ENCODE results near the gene GJA4. TPM values are rescaled to one million over a fixed set of nuclear protein-coding genes. Genes with fewer than 3 reads are reported as not detected.
A peak's percentile ranks its signal among the peaks of the same experiment; 100 is the strongest.

Gene GJA4
- total RNA-seq, 4 donors from 2014 or later: 11.0 to 22.7 (median 18.8) TPM

DNA sequence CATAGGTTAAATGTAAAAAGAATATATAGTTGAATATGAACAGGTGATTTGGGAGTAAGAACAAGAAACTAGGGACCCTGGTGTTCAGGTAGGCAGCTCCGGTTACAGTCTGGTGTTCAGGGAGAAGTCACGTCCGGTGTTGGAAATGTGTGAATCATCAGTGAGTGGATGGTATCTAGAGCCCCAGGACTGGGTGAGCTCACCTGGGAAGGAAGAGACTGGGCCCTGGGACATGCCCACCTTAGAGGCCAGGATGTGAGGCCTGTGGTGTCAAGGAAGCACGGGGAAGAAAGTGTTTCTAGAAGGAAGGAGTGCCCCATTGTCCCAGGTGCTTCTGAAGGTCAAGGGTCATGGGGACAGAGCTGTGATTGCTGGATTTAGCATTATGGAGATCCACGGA is 13.3 kb upstream of the GJA4 start:
- intact Hi-C loops (cut with DNase I): no loop called here
- 75 to 83% methylated on average over 5 of the region's 5 CpGs for WGBS, 2 donors
- peaks cover 3 to 15% of the 10 kb centered on the region in 2 donors for H3K4me1 ChIP-seq
- H3K36me3 ChIP-seq: no peaks in the 10 kb centered on the region
- H3K9me3 ChIP-seq: no peaks in the 10 kb centered on the region
- peaks cover 11% of the 10 kb centered on the region for H3K27me3 ChIP-seq
- H3K27ac ChIP-seq: no peak overlapping the region
- H3K4me3 ChIP-seq (replicated peaks in 1 of 3): no peak overlapping the region
- DNase-seq: no peak
- TF ChIP-seq, protein P1, sequence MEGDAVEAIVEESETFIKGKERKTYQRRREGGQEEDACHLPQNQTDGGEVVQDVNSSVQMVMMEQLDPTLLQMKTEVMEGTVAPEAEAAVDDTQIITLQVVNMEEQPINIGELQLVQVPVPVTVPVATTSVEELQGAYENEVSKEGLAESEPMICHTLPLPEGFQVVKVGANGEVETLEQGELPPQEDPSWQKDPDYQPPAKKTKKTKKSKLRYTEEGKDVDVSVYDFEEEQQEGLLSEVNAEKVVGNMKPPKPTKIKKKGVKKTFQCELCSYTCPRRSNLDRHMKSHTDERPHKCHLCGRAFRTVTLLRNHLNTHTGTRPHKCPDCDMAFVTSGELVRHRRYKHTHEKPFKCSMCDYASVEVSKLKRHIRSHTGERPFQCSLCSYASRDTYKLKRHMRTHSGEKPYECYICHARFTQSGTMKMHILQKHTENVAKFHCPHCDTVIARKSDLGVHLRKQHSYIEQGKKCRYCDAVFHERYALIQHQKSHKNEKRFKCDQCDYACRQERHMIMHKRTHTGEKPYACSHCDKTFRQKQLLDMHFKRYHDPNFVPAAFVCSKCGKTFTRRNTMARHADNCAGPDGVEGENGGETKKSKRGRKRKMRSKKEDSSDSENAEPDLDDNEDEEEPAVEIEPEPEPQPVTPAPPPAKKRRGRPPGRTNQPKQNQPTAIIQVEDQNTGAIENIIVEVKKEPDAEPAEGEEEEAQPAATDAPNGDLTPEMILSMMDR (IDR thresholded peaks at IDR 0.05): no peak
- no peak for TF ChIP-seq POLR2A (IDR thresholded peaks at IDR 0.05)

DNA sequence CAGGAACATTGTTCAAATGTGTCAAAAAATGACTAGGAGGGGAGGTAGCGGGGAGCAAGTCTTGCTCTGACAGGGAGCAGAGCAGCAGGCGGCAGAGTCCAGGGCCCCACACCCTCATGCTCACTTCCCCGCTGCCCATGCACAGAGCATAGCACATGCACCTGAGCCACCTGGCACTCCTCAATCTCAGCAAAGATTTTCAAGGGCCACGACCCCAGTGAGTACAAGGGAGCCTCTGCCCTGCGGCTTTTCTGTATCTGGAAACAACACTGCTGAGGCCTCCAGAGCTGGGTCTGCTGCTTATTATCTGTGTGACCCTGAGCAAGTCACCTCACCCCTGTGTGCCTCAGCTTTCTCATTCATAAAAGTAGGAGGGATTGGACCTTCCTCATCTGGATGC is 12.8 kb upstream of the GJA4 start:
- 81 to 93% methylated on average over 5 of the region's 5 CpGs for WGBS, 2 donors
- no peak for TF ChIP-seq POLR2A (IDR thresholded peaks at IDR 0.05)
- TF ChIP-seq, protein P1 (IDR thresholded peaks at IDR 0.05): no peak
- H3K27ac ChIP-seq: no peak overlapping the region
- peaks cover 3 to 15% of the 10 kb centered on the region in 2 donors for H3K4me1 ChIP-seq
- intact Hi-C loops (cut with DNase I): no loop called here
- no peaks in the 10 kb centered on the region for H3K36me3 ChIP-seq
- no peak for DNase-seq
- peaks cover 11% of the 10 kb centered on the region for H3K27me3 ChIP-seq
- H3K9me3 ChIP-seq: no peaks in the 10 kb centered on the region
- H3K4me3 ChIP-seq (replicated peaks in 1 of 3): no peak overlapping the region

DNA sequence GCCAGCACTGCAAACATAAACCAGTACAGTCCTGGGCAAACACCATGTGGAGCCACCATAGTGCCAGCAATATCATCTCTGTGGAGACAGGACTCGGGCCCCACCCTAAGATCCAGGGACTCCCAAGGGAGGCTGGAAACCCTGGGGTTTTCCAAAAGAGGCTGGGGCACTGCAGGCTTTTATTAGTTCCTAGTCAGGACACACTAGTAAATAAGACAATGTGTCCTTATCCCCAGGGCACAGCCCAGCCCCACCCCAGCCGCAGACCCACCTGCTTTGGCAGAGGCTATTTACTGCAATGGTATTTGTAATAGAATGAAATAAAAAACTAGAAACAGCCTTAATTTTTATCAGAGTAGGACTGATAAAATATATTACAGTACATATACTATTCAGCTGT is 12.3 kb upstream of the GJA4 start:
- WGBS, 2 donors: 90 to 94% methylated on average over 2 of the region's 2 CpGs
- H3K27me3 ChIP-seq: peaks cover 11% of the 10 kb centered on the region

DNA sequence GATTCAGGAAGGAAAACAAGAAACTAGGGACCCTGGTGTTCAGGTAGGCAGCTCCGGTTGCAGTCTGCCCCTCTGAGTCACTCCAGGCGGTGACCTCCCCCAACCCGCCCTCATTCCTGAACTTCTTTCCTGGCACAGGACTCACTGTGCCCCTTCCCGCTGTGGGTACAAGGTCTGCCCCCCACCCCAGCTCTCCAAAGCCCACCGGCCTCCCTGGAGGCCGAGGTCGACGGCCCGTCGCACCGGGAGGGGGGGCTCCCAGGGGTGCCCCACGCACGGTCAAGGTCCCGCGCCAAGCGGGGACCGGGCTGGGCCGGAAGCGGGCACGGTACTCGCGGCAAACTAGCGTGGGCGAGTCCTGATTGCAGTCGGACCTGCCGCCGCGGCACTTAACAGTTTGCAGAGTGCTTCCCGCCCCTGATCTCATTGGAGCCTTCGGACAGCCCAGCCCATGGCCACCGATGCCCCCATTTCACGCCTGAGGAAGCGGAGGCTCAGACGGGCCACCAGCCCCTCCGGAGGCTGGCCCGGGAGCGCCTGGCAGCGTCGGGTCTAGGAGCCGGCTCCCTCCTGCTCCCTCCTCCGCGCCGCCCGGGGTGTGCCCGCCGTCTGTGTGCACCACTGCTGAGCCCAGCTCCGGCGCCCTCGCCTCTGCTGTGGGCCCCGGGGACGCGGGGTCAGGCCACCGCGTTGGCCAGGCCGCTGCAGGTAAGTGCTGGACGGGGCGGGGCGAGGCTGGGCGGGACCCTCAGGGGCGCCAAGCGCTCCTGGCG is 11.5 kb upstream of the GJA4 start, which contains the start of gene GJB3:
GJB3 (plus strand) TSS at position 144 of the 773 bp plus-strand sequence. CDS start 3,549 bp downstream, outside the sequence.
- no peak within 1 kb of the TSS for H3K27ac ChIP-seq
- peak within 1 kb of the TSS in 2 of 3 donors; percentile 3 to 33 for H3K4me3 ChIP-seq (replicated peaks in 1 of 3)
- intact Hi-C loops (cut with DNase I): no loop called here
- DNase-seq: peak in 1 of 2 donors; percentile 32
- peaks cover 3 to 16% of the 10 kb centered on the region in 2 donors for H3K4me1 ChIP-seq
- WGBS, 2 donors: 4 to 10% methylated on average over 4 to 30 of the region's 62 CpGs
- peaks cover 11% of the 10 kb centered on the region for H3K27me3 ChIP-seq
- no peak for TF ChIP-seq POLR2A (IDR thresholded peaks at IDR 0.05)
- TF ChIP-seq, protein P1 (IDR thresholded peaks at IDR 0.05): no peak
- no peaks in the 10 kb centered on the region for H3K9me3 ChIP-seq
- H3K36me3 ChIP-seq: no peaks in the 10 kb centered on the region

More for the DNA sequence above, 12.3 kb upstream of the GJA4 start:
- Histone ChIP-seq H3K4me1 (peaks cover 3 to 15% of the 10 kb centered on the region in 2 donors), H3K4me3 (replicated peaks in 1 of 3) (no peak overlapping the region), H3K27ac (no peak overlapping the region), H3K9me3 (no peaks in the 10 kb centered on the region), H3K36me3 (no peaks in the 10 kb centered on the region)
- no peak for TF ChIP-seq POLR2A (IDR thresholded peaks at IDR 0.05)
- TF ChIP-seq, protein P1 (IDR thresholded peaks at IDR 0.05): no peak
- no peak for DNase-seq
- intact Hi-C loops (cut with DNase I): no loop called here

DNA sequence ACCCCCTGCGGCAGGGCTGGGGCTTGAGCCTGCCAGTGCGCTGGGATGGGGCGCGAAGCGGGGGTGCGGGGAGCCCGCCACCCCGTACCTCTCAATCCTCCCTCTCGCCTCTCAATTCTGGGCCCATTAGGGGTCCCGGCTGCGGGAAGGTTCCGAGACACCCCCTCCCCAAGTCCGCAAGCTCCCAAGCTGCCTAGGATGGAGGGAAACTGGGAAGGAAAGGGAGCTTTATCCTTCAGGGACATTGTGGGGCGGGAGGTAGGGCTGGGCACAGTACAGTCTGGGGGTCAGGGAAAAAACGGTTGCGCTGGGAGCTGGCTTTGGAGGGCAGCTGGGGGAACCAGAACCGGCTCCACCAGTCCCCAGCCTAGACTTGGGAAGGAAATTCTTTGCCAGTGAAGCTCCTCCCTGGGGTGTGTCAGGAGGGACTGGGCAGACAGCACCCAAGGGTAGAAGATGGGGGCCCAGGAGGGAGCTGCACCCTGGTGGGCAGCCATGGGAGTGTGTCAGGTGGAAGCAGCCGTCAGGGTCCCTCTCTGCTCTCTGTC is 10.9 kb upstream of the GJA4 start:
- Histone ChIP-seq H3K36me3 (no peaks in the 10 kb centered on the region), H3K9me3 (no peaks in the 10 kb centered on the region), H3K27me3 (peaks cover 11% of the 10 kb centered on the region), H3K4me3 (replicated peaks in 1 of 3) (peak overlapping the region in 1 of 3 donors; percentile 33), H3K4me1 (peaks cover 3 to 23% of the 10 kb centered on the region in 2 donors), H3K27ac (no peak overlapping the region)
- intact Hi-C loops (cut with DNase I): no loop called here
- TF ChIP-seq POLR2A (IDR thresholded peaks at IDR 0.05): no peak
- TF ChIP-seq, protein P1 (IDR thresholded peaks at IDR 0.05): no peak
- WGBS, 2 donors: 7 to 9% methylated on average over 17 of the region's 18 CpGs
- peak in 1 of 2 donors; percentile 41 for DNase-seq
